ENCODE measurements around the gene CNTNAP2.

Gene CNTNAP2

DNA sequence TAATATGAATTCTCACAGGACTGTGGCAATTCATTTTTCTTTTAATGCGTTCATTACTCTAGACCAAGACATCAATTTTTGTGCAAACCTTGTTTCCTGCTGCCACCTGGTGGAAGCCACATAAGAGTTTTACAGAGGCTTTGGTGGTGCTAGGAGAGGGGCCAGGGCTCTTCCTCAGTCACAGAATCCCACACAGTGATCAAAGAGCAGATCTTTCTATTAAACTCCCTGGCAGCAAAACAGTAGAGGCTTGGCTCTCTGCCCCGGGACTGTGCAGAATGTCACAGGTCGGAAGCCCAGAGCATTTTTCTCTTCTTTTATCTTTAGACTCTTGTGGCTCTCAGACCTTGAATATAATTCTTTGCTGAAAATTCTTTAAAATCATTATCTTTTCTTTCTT lies 1967.5 kb downstream of the CNTNAP2 start:
- H3K4me3 ChIP-seq = peak overlapping the region; percentile 50
- TF ChIP-seq POLR2AphosphoS5 (IDR thresholded peaks at IDR 0.05; ENCODE audit: borderline replicate concordance, low read depth, low read length) (no peak), EZH2 (IDR thresholded peaks at IDR 0.05) (no peak), FOXP2 (optimal IDR thresholded peaks at IDR 0.05; ENCODE audit: control extremely low read depth, extremely low read length, insufficient read depth) (no peak)
- peak overlapping the region; percentile 80 for H3K27ac ChIP-seq
- no peaks in the 10 kb centered on the region; the same call in 1 of the 2 replicates for H3K36me3 ChIP-seq (ENCODE audit: insufficient read depth, low read length)
- no peak overlapping the region for H3K9ac ChIP-seq (ENCODE audit: insufficient read length)
- no peaks in the 10 kb centered on the region; the same call in 1 of the 2 replicates for H3K9me3 ChIP-seq (ENCODE audit: low read depth, low read length)
- peak; percentile 90 for DNase-seq (ENCODE audit: low read depth, low spot score)

DNA sequence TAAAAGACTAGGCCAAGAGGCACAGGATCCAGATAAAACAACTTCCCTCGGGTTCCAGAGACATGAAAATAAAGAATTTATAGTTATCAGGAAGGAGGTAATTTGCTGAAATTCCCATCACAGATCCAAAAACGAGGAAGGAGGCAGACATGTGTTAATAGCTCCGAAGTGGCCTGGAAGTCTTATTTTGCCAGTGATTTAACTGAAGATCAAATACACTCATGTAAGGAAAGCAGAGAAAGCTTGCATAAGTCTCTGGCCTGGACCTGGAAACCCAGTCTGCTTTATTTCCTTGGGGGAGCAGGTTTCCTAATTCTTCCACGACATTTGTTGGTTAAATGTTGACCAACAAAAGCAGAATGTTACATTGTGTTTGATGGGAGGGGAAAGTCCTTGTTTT lies 1975.3 kb downstream of the CNTNAP2 start:
- H3K9ac ChIP-seq (ENCODE audit: insufficient read length) = no peak overlapping the region
- H3K9me3 ChIP-seq (ENCODE audit: low read depth, low read length) = peaks cover 7% of the 10 kb centered on the region; the same call in 1 of the 2 replicates
- DNase-seq (ENCODE audit: low read depth, low spot score) = no peak
- TF ChIP-seq EZH2 (IDR thresholded peaks at IDR 0.05) (no peak), FOXP2 (optimal IDR thresholded peaks at IDR 0.05; ENCODE audit: control extremely low read depth, extremely low read length, insufficient read depth) (no peak), POLR2AphosphoS5 (IDR thresholded peaks at IDR 0.05; ENCODE audit: borderline replicate concordance, low read depth, low read length) (no peak)
- H3K36me3 ChIP-seq (ENCODE audit: insufficient read depth, low read length) = no peaks in the 10 kb centered on the region; the same call in 1 of the 2 replicates
- H3K27ac ChIP-seq = no peak overlapping the region
- H3K4me3 ChIP-seq = no peak overlapping the region

- Histone ChIP-seq H3K4me3 (no peak overlapping the region), H3K9me3 (ENCODE audit: low read depth, low read length) (peaks cover 7% of the 10 kb centered on the region; the same call in 1 of the 2 replicates), H3K9ac (ENCODE audit: insufficient read length) (no peak overlapping the region), H3K27ac (no peak overlapping the region), H3K36me3 (ENCODE audit: insufficient read depth, low read length) (no peaks in the 10 kb centered on the region; the same call in 1 of the 2 replicates)
- no peak for DNase-seq (ENCODE audit: low read depth, low spot score)
- TF ChIP-seq EZH2 (IDR thresholded peaks at IDR 0.05) (no peak), FOXP2 (optimal IDR thresholded peaks at IDR 0.05; ENCODE audit: control extremely low read depth, extremely low read length, insufficient read depth) (no peak), POLR2AphosphoS5 (IDR thresholded peaks at IDR 0.05; ENCODE audit: borderline replicate concordance, low read depth, low read length) (no peak)
These were observed 1977.0 kb downstream of the CNTNAP2 start for GRCh38 chr7:148093375-148094166.

DNA sequence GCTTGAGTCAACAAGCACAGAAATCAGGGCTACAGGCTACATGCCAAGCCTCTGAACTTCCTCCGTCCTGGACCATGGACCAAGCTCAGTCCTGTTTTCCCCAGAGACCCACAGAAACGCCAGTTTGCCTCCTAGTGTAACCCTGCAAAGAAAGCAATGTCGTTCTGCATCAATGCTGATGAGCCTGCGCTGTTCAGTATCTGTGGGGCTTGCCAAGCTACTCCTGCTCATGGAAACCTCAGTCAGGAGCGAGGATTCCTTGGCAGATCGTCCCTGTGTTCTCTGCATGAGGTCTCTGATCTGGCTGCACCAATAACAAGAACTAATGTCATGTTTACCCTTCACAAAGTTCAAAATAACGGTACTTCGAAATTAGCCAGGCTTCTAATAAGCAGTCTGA lies 1978.5 kb downstream of the CNTNAP2 start:
- no peak for DNase-seq (ENCODE audit: low read depth, low spot score)
- no peak for TF ChIP-seq FOXP2 (optimal IDR thresholded peaks at IDR 0.05; ENCODE audit: control extremely low read depth, extremely low read length, insufficient read depth)
- no peak for TF ChIP-seq POLR2AphosphoS5 (IDR thresholded peaks at IDR 0.05; ENCODE audit: borderline replicate concordance, low read depth, low read length)
- TF ChIP-seq EZH2 (IDR thresholded peaks at IDR 0.05) = no peak
- no peaks in the 10 kb centered on the region for H3K36me3 ChIP-seq (ENCODE audit: insufficient read depth, low read length)
- H3K4me3 ChIP-seq = no peak overlapping the region
- H3K27ac ChIP-seq = no peak overlapping the region
- peaks cover 2% of the 10 kb centered on the region; the same call in 1 of the 2 replicates for H3K9me3 ChIP-seq (ENCODE audit: low read depth, low read length)
- no peak overlapping the region for H3K9ac ChIP-seq (ENCODE audit: insufficient read length)

- Histone ChIP-seq H3K4me3 (peak overlapping the region; percentile 37), H3K27ac (peak overlapping the region; percentile 66; the same call in 1 of the 2 replicates), H3K36me3 (ENCODE audit: insufficient read depth, low read length) (no peaks in the 10 kb centered on the region), H3K9me3 (ENCODE audit: low read depth, low read length) (no peaks in the 10 kb centered on the region), H3K9ac (ENCODE audit: insufficient read length) (no peak overlapping the region)
- no peak for TF ChIP-seq EZH2 (IDR thresholded peaks at IDR 0.05)
- TF ChIP-seq POLR2AphosphoS5 (IDR thresholded peaks at IDR 0.05; ENCODE audit: borderline replicate concordance, low read depth, low read length) = no peak
- no peak for TF ChIP-seq FOXP2 (optimal IDR thresholded peaks at IDR 0.05; ENCODE audit: control extremely low read depth, extremely low read length, insufficient read depth)
- no peak for DNase-seq (ENCODE audit: low read depth, low spot score)
These were observed 1987.6 kb downstream of the CNTNAP2 start for GRCh38 chr7:148104136-148104716.

DNA sequence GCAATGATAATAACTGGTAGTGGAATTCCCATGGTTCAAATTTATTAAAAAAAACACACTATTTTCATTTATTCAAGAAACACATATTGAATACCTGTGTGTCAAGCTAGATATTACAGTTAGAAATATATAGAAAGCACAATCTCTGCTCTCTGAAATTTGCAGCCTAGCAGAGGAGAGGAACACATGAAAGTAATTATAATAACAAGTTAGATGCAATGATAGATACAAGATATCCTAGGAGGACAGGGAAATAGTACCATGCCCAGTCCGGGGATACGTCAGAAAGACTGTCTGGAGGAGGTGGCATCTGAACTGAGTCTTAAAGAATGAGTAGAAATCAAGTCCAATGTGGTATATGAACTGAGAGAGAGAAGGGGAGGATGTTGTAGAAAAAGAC lies 1988.3 kb downstream of the CNTNAP2 start:
- no peak for TF ChIP-seq EZH2 (IDR thresholded peaks at IDR 0.05)
- TF ChIP-seq FOXP2 (optimal IDR thresholded peaks at IDR 0.05; ENCODE audit: control extremely low read depth, extremely low read length, insufficient read depth) = no peak
- no peak for TF ChIP-seq POLR2AphosphoS5 (IDR thresholded peaks at IDR 0.05; ENCODE audit: borderline replicate concordance, low read depth, low read length)
- no peaks in the 10 kb centered on the region for H3K9me3 ChIP-seq (ENCODE audit: low read depth, low read length)
- no peak overlapping the region for H3K27ac ChIP-seq
- no peak overlapping the region for H3K4me3 ChIP-seq
- no peak overlapping the region for H3K9ac ChIP-seq (ENCODE audit: insufficient read length)
- no peaks in the 10 kb centered on the region for H3K36me3 ChIP-seq (ENCODE audit: insufficient read depth, low read length)
- DNase-seq (ENCODE audit: low read depth, low spot score) = no peak

GRCh38 chr7:148105853-148106252 lies 1989.3 kb downstream of the CNTNAP2 start:
- no peak overlapping the region for H3K27ac ChIP-seq
- no peak for DNase-seq (ENCODE audit: low read depth, low spot score)
- no peak overlapping the region for H3K4me3 ChIP-seq
- H3K9ac ChIP-seq (ENCODE audit: insufficient read length) = no peak overlapping the region
- H3K36me3 ChIP-seq (ENCODE audit: insufficient read depth, low read length) = no peaks in the 10 kb centered on the region
- no peaks in the 10 kb centered on the region for H3K9me3 ChIP-seq (ENCODE audit: low read depth, low read length)
- TF ChIP-seq EZH2 (IDR thresholded peaks at IDR 0.05) (no peak), POLR2AphosphoS5 (IDR thresholded peaks at IDR 0.05; ENCODE audit: borderline replicate concordance, low read depth, low read length) (no peak)

- TF ChIP-seq POLR2AphosphoS5 (IDR thresholded peaks at IDR 0.05; ENCODE audit: borderline replicate concordance, low read depth, low read length) (no peak), EZH2 (IDR thresholded peaks at IDR 0.05) (no peak), FOXP2 (optimal IDR thresholded peaks at IDR 0.05; ENCODE audit: control extremely low read depth, extremely low read length, insufficient read depth) (no peak)
- no peak overlapping the region for H3K27ac ChIP-seq
- no peak overlapping the region for H3K9ac ChIP-seq (ENCODE audit: insufficient read length)
- no peaks in the 10 kb centered on the region for H3K9me3 ChIP-seq (ENCODE audit: low read depth, low read length)
- H3K4me3 ChIP-seq = no peak overlapping the region
- no peaks in the 10 kb centered on the region for H3K36me3 ChIP-seq (ENCODE audit: insufficient read depth, low read length)
- no peak for DNase-seq (ENCODE audit: low read depth, low spot score)
These were observed 1991.0 kb downstream of the CNTNAP2 start for GRCh38 chr7:148107443-148108127.
